GM20000 (cell line): Measurements from ENCODE around the gene TET2.

Source experiments
- DNase-seq: peaks from one replicate; pipeline ENCODE4 v3.0.0; 2012; ENCODE audit warnings: low spot score
- CTCF ChIP-seq: IDR thresholded peaks from 2 replicates; pipeline ENCODE4 v1.5.1; 2012; ENCODE audit warnings: mild to moderate bottlenecking, control low read depth; ENCODE audit errors: extremely low read depth, missing control alignments

Gene TET2

GRCh38 chr4:105140684-105141490, 5.8 kb upstream of the TET2 start:
- DNase-seq, result peak; percentile 31
- peak; percentile 29 for TF ChIP-seq CTCF

GRCh38 chr4:105145156-105145902, 1.3 kb upstream of the TET2 start:
- DNase-seq, result peak; percentile 34
- TF ChIP-seq CTCF, result no peak

GRCh38 chr4:105145903-105146275, 787 bp upstream of the TET2 start:
- DNase-seq, result peak; percentile 44
- TF ChIP-seq CTCF, result no peak

- no peak for TF ChIP-seq CTCF
- no peak for DNase-seq
Measured at GRCh38 chr4:105147016-105147552, 408 bp downstream of the TET2 start.

- no peak for TF ChIP-seq CTCF
- peak; percentile 40 for DNase-seq
Measured at GRCh38 chr4:105147553-105148161, 981 bp downstream of the TET2 start.

GRCh38 chr4:105148356-105148755, 1.7 kb downstream of the TET2 start:
- no peak for TF ChIP-seq CTCF
- DNase-seq, result no peak

- DNase-seq, result no peak
- TF ChIP-seq CTCF, result no peak
Measured at GRCh38 chr4:105148776-105149175, 2.1 kb downstream of the TET2 start.
